MCF 10A (cell line): ENCODE results near the gene MAP2K6. TPM values are rescaled to one million over a fixed set of nuclear protein-coding genes. Genes with fewer than 3 reads are reported as not detected.

ENCODE experiments used
- BruUV-seq: library from RNA; stranded (reverse); fragments of 400-500 nt; replicated peaks from 2 replicates; lab custom pipeline; 2021; lab: Mats Ljungman, UMichigan
- CTCF ChIA-PET: fragments of 300-600 bp; sonication (Branson Sonifier 250); formaldehyde crosslinking; extraction: SDS; loops from one replicate; lab custom pipeline; 2021; ENCODE audit warnings: antibody characterized with exemption, inconsistent platforms; lab: Yijun Ruan, JAX
- POLR2A ChIA-PET: fragments of 300-600, 350-650 bp; sonication (Branson Sonifier 250); formaldehyde crosslinking; extraction: SDS; loops from one replicate; lab custom pipeline; 2020; ENCODE audit warnings: antibody characterized with exemption, inconsistent platforms; lab: Yijun Ruan, JAX
- DNase-seq: peaks from one replicate; pipeline ENCODE4 v3.0.0-alpha.2; 2018; ENCODE audit not compliant: unreplicated experiment
- H3K27ac Mint-ChIP-seq: one replicate; pipeline ENCODE4 v1.8.0; 2022; ENCODE audit warnings: mild to moderate bottlenecking, low read depth, mixed read lengths; ENCODE audit not compliant: unreplicated experiment
- H3K27me3 Mint-ChIP-seq: one replicate; pipeline ENCODE4 v1.8.0; 2022; ENCODE audit warnings: mixed read lengths; ENCODE audit not compliant: insufficient read depth, unreplicated experiment
- H3K36me3 Mint-ChIP-seq: one replicate; pipeline ENCODE4 v1.8.0; 2022; ENCODE audit warnings: mild to moderate bottlenecking, moderate library complexity, mixed read lengths; ENCODE audit not compliant: insufficient read depth, unreplicated experiment
- H3K4me1 Mint-ChIP-seq: one replicate; pipeline ENCODE4 v1.8.0; 2022; ENCODE audit warnings: mixed read lengths; ENCODE audit not compliant: insufficient read depth, unreplicated experiment
- H3K4me3 Mint-ChIP-seq: one replicate; pipeline ENCODE4 v1.8.0; 2022; ENCODE audit warnings: mild to moderate bottlenecking, moderate library complexity, mixed read lengths; ENCODE audit not compliant: unreplicated experiment
- H3K9me3 Mint-ChIP-seq: one replicate; pipeline ENCODE4 v1.8.0; 2022; ENCODE audit warnings: mixed read lengths; ENCODE audit not compliant: unreplicated experiment
- CTCF ChIP-seq: fragments of 200-600 bp; IDR thresholded peaks from one replicate; pipeline ENCODE4 v1.8.0; 2022; ENCODE audit warnings: antibody characterized with exemption, mild to moderate bottlenecking; ENCODE audit not compliant: unreplicated experiment
- intact Hi-C: fragments of 100-400 bp; cut with micrococcal nuclease; formaldehyde crosslinking; loops from 2 replicates; pipeline ENCODE4 v1.14.1; 2022
- total RNA-seq: library from RNA; stranded (reverse); gene quantifications from 2 replicates; pipeline ENCODE4 v1.2.3, GENCODE V29; 2022

MAP2K6 gene
- total RNA-seq, 1 experiment from 2014 or later = 0.28 TPM

- ChIA-PET CTCF (no interaction called here), POLR2A (interaction anchor here (0.6 to 5.8 kb wide), 2 partner anchors 13 to 15 kb away, joined by 3 to 33 read pairs; partner anchors contain the start of gene MAP2K6)
- Mint-ChIP-seq H3K36me3 (no peaks in the 10 kb centered on the region), H3K4me1 (peaks cover 17% of the 10 kb centered on the region), H3K9me3 (no peaks in the 10 kb centered on the region), H3K27ac (no peak overlapping the region), H3K4me3 (no peak overlapping the region), H3K27me3 (no peaks in the 10 kb centered on the region)
- intact Hi-C loops = no loop called here
- no peak for DNase-seq
- BruUV-seq = no TSS peak
- TF ChIP-seq CTCF = no peak
Observed at GRCh38 chr17:69428252-69428980, 13.9 kb downstream of the MAP2K6 start.

- Mint-ChIP-seq H3K4me3 (peak overlapping the region; percentile 39), H3K9me3 (no peaks in the 10 kb centered on the region), H3K4me1 (peaks cover 28% of the 10 kb centered on the region), H3K27me3 (no peaks in the 10 kb centered on the region), H3K27ac (peak overlapping the region; percentile 74), H3K36me3 (no peaks in the 10 kb centered on the region)
- DNase-seq = peak; percentile 60
- CTCF ChIA-PET = interaction anchor here (1.1 to 1.3 kb wide), 2 partner anchors 13 to 94 kb away, joined by 3 to 4 read pairs; no protein-coding TSS in a partner anchor
- intact Hi-C loops = no loop called here
- TF ChIP-seq CTCF = no peak
- BruUV-seq = no TSS peak
- POLR2A ChIA-PET = interaction anchor here (0.6 to 5.8 kb wide), 13 partner anchors 10 to 519 kb away, joined by 3 to 33 read pairs (median 4); partner anchors contain the start of genes ABCA5 and MAP2K6
Observed at GRCh38 chr17:69430488-69430887, 16.0 kb downstream of the MAP2K6 start.

GRCh38 chr17:69431835-69432234 is 17.3 kb downstream of the MAP2K6 start:
- no peak overlapping the region for H3K4me3 Mint-ChIP-seq
- DNase-seq = no peak
- no peaks in the 10 kb centered on the region for H3K36me3 Mint-ChIP-seq
- BruUV-seq = no TSS peak
- no peak for TF ChIP-seq CTCF
- no peak overlapping the region for H3K27ac Mint-ChIP-seq
- ChIA-PET CTCF (interaction anchor here (0.8 to 1.0 kb wide), 2 partner anchors 28 to 93 kb away, joined by 3 read pairs; no protein-coding TSS in a partner anchor), POLR2A (interaction anchor here (0.8 to 3.0 kb wide), 5 partner anchors 12 to 105 kb away, joined by 3 to 9 read pairs (median 3); no protein-coding TSS in a partner anchor)
- no peaks in the 10 kb centered on the region for H3K27me3 Mint-ChIP-seq
- H3K4me1 Mint-ChIP-seq = peaks cover 28% of the 10 kb centered on the region
- intact Hi-C loops = no loop called here
- H3K9me3 Mint-ChIP-seq = no peaks in the 10 kb centered on the region

- BruUV-seq = no TSS peak
- H3K27ac Mint-ChIP-seq = no peak overlapping the region
- H3K9me3 Mint-ChIP-seq = no peaks in the 10 kb centered on the region
- TF ChIP-seq CTCF = no peak
- no peak for DNase-seq
- no peaks in the 10 kb centered on the region for H3K27me3 Mint-ChIP-seq
- POLR2A ChIA-PET = interaction anchor here (1.1 to 2.0 kb wide), 4 partner anchors 16 to 47 kb away, joined by 4 to 7 read pairs (median 6); partner anchors contain the start of gene MAP2K6
- intact Hi-C loops = no loop called here
- CTCF ChIA-PET = interaction anchor here (0.6 to 1.1 kb wide), 4 partner anchors 29 to 101 kb away, joined by 3 to 4 read pairs (median 4); no protein-coding TSS in a partner anchor
- no peak overlapping the region for H3K4me3 Mint-ChIP-seq
- peaks cover 33% of the 10 kb centered on the region for H3K4me1 Mint-ChIP-seq
- no peaks in the 10 kb centered on the region for H3K36me3 Mint-ChIP-seq
Observed at GRCh38 chr17:69433093-69433492, 18.6 kb downstream of the MAP2K6 start.
